CD4-positive, alpha-beta T cell treated with Interferon alpha-2 for 1 hour (primary cell): Measurements from ENCODE around the gene OXA1L.
"Not testable (repeated sequence)": the region's sequence is repeated elsewhere in the genome, so short reads cannot be mapped to it uniquely, and the experiment has no call there.

Experiments used
- DNase-seq, 2 donors: peaks; one replicate each; pipeline ENCODE4 v3.0.0-alpha.2; 2020 to 2022

OXA1L gene

GRCh38 chr14:22766457-22767322 lies at the start of gene OXA1L:
Gene OXA1L, plus strand, starts transcription at chr14:22766688. Its CDS starts 14 bp downstream, at chr14:22766702.
- peak; percentile 97 to 98 for DNase-seq

- no peak for DNase-seq
These were observed 48.4 kb upstream of the OXA1L start for GRCh38 chr14:22718091-22718490.

DNA sequence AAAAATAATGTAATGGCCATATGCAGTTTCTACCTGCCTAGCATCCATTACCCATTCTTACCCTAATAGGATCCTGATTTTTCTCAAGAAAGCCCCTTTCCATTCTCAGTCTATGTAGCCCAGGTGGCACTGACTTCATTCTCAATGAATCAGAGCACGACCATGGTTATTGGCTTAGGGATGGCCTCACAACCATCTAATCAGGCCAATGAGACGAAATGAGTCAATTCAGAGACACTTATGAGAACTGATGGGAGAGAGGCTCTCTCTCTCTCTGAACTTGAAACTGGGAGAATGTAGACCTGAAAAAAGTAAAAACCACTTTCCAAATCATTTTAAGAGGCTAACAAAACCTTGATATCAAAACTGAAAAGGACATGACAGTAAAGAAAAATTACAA lies 45.3 kb upstream of the OXA1L start:
- no peak for DNase-seq

- no peak for DNase-seq
These were observed 42.7 kb upstream of the OXA1L start for GRCh38 chr14:22723815-22724214.

DNA sequence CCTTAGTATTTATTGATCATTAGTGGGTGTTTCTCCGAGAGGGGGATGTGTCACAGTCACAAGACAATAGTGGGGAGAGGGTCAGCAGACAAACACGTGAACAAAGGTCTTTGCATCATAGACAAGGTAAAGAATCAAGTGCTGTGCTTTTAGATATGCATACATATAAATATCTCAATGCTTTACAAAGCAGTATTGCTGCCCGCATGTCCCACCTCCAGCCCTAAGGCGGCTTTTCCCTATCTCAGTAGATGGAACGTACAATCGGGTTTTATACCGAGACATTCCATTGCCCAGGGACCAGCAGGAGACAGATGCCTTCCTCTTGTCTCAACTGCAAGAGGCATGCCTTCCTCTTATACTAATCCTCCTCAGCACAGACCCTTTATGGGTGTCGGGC lies 41.6 kb upstream of the OXA1L start:
- DNase-seq: not testable (repeated sequence)

GRCh38 chr14:22725374-22725773 lies 41.1 kb upstream of the OXA1L start:
- not testable (repeated sequence) for DNase-seq

DNA sequence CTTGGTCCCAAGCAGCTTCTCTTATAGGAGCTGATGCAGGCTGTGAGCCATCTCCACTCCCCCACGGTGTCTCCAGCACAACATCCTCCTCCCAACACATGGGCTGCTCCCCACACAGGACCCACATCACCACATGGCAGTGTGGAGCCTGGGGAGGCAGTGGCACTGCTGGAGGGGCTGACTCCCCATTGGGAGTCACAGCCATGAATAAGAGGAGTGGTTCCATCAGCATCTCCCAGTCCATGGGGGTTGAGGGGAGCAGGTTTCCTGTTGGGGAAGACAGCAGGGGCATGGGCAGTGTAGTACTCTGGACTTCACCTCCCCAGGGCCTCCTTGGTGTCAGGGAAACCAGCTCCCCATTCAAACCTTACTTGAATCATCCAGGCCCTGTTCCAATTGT lies 40.5 kb upstream of the OXA1L start:
- no peak for DNase-seq

DNA sequence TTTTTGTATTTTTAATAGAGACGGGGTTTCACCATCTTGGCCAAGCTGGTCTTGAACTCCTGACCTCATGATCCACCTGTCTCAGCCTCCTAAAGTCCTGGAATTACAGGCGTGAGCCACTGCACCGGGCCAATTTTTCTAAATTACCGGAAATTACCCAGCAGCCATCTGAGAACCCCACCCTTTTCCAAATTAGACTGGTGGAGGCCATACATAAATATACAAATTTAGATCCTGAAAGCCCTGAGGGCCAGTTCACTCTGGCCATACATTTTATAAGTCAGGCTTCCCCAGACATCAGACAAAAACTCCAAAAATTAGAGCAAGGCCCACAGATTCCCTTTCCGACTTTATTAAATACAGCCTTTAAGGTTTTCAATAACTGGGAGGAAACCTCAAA lies 34.4 kb upstream of the OXA1L start:
- DNase-seq: not testable (repeated sequence)

DNA sequence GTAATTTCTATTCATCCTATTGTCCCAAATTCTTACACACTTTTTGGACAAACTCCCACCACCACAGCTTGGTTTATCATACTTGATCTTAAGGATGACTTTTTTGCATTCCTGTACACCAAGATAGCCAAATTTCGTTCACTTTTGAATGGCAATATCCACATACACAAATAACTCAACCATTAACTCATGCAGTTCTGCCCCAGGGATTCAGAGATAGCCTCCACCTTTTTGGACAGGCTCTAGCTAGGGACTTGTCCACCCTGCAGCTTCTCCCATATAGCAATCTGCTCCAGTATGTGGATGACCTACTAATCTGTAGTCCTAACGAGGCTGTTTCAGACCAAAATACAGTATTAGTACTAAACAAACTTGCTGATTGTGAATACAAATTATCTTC lies 32.7 kb upstream of the OXA1L start:
- DNase-seq: no peak

DNA sequence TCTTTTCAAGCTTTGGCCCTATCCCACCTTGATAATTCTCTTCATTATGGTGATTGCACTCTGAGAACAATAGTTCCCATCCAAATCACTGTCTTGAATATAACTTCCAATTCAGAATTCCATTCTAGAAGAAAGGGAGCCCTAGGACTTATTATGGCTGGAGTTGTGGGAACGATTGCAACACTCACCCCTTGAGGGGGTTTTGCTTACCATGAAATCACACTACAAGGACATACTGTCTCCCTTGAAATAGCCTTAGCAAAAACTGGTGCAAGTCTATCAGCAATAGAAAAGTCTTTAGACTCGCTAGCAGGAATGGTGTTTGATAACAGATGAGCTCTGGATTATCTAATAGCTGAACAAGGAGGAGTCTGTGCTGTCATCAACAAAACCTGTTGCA lies 31.4 kb upstream of the OXA1L start:
- DNase-seq: no peak

DNA sequence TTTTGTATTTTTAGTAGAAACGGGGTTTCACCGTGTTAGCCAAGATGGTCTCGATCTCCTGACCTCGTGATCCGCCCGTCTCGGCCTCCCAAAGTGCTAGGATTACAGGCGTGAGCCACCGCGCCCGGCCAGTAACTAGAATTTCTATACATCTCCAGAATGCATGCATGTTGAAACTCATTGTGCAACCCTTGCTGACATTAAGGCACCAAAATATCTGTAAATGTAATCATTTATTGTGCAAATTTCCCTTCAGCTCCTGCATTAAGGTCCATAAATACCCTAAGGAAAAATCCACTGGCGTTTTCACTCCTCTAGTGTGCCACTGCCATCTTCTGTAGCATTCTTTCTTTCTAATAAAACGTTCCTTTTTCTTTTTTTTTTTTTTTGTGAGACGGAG lies 30.1 kb upstream of the OXA1L start:
- DNase-seq: not testable (repeated sequence)

DNA sequence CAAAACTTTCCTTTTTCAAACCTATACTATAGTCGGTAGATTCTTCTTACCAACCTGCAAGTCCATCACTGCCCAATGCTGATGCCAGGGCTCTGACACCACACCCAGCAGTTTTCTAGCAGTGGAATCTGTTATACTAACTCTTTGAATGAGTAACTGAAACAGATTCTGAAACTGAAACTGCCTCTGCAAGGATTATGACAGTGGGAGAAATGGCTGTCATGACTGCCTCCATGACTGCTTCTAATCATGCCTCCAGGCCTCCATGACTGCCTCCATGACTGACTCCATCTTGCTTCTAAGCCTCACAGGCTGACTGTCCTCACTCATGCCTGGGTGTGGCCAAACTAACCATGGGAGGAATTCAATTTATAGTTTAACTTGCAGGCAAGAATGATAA lies 29.4 kb upstream of the OXA1L start:
- DNase-seq: no peak

DNA sequence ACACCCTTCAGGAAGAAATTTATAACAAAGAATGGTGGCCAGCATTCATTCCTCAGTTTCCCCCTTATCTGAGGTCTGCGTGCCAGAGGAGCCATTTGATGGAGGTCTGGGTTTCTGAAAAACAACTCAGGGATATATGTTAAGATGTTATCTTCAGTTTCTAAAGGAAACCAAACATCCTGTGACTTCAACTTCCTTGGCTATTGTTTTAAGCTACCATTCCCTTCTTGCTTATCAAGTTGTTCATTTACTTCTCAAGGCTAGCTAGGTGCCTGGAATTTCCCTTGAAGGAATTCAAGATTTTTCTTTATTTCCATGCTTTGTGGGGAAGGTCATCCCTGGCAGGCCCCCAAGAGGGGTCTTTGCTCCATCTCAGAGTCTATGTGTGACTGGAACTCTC lies 27.1 kb upstream of the OXA1L start:
- no peak for DNase-seq

DNA sequence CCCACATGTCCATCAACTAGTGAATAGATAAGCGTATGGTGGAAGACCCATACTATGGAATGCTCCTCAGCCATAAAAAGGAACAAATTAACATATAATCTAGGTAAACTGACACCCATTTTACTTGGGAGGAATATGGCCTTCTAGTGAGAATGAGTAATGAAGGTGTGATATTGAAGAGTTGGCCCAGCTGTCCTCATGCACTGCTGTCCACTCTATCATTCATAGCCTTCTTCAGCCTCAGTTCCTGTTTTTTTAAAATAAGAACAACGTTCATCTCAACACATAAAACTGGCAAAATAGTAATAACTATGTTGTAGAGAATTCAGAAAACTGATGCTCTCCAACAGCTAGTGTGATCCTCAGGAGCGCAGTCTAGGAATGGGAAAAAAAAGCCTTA lies 26.5 kb upstream of the OXA1L start:
- no peak for DNase-seq

DNA sequence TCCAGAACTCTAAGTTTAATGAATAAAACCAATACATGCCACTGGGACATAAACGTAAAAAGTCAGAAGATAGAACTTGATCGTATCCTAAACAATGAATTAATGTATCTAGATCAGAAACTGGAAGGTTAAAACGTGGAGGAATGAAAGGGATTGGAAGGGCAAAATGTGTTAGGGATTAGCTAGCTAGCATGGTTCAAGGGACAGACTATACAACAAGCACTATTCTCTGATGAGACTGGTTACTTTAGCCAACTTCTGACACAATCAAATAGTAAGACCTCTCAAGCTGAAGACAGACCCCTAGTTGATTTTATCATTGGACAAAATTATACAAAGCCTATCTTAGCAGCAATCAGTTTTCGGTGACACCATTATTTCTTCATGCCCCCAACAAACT lies 18.7 kb upstream of the OXA1L start:
- no peak for DNase-seq

GRCh38 chr14:22748206-22748605 lies 18.3 kb upstream of the OXA1L start:
- DNase-seq: no peak

DNA sequence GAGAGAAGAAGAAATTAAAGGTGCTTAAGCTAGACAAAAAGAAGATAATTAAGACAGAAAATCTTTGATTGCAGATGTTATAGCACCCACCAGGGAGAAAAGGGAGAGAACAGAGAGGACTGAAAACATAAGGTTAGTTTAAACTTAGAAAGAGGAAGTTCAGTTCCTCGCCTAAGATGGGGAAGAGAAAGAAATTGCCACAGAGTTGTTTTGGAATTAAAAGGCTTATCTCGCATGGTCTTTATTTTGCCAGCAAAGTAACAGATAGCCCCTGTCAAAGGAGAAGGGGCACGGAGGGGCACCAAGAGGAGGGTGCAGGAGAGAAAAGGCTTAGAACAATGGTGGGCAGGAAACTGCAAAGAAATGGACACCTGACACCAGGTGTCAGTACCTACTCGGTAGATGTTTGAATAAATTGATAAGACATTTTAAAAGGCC lies 17.8 kb upstream of the OXA1L start:
- no peak for DNase-seq

DNA sequence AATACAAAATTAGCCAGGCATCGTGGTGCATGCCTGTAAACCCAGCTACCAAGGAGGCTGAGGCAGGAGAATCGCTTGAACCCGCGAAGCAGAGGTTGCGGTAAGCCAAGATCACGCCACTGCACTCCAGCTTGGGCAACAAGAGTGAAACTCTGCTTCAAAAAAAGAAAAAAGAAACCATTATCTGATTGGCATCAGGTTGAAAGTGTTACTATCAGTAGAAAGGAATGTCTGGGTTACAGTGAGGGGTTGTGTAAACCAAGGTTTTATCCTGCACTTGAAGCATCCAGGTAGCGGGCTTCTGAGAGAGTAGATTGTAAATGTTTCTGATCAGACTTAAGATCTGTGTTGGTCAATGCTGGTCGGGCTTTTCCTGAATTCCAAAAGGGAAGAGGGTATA lies 14.1 kb upstream of the OXA1L start:
- DNase-seq: no peak

- no peak for DNase-seq
These were observed 12.9 kb upstream of the OXA1L start for GRCh38 chr14:22753586-22753985.

DNA sequence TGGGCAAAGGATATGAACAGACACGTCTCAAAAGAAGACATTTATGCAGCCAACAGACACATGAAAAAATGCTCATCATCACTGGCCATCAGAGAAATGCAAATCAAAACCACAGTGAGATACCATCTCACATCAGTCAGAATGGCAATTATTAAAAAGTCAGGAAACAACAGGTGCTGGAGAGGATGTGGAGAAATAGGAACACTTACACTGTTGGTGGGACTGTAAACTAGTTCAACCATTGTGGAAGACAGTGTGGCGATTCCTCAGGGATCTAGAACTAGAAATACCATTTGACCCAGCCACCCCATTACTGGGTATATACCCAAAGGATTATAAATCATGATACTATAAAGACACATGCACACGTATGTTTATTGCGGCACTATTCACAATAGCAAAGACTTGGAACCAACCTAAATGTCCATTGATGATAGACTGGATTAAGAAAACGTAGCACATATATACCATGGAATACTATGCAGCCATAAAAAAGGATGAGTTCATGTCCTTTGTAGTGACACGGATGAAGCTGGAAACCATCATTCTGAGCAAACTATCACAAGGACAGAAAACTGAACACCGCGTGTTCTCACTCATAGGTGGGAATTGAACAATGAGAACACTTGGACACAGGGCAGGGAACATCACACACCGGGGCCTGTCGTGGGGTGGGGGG lies 8.4 kb upstream of the OXA1L start:
- DNase-seq: not testable (repeated sequence)

GRCh38 chr14:22761734-22762133 lies 4.8 kb upstream of the OXA1L start:
- no peak for DNase-seq

DNA sequence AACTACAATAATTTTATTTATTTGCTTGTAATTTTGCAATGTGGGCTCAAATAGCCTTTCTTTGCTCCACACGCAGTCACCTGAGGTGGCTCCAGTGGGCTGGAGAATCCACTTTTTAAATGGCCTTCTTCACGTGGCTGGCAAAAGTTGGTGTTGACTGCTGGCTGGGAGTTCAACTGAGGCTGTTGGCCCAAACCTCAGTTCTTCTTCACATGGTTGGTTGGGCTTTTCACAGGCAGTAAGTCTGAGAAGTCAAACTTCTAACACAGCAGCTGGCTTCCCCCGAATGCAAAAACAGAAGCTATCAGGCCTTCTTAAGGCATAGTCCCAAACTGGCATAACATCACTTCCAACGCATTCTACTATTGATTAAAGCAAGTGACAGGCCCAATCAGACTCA lies 2.1 kb upstream of the OXA1L start:
- DNase-seq: no peak

DNA sequence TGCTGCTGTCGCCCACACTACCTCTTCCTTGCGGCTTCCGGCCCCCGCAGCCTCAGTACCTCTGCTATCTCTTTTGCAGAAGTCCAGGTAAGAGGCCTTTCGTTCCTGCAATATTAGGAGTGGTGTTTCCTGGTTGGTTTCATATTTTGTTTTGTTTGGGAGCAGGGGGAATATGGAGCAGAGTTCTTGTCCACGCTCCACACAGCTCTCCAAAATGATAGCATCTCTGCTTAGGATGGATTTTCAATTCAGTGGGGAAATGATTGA lies 768 bp downstream of the OXA1L start:
- no peak for DNase-seq

DNA sequence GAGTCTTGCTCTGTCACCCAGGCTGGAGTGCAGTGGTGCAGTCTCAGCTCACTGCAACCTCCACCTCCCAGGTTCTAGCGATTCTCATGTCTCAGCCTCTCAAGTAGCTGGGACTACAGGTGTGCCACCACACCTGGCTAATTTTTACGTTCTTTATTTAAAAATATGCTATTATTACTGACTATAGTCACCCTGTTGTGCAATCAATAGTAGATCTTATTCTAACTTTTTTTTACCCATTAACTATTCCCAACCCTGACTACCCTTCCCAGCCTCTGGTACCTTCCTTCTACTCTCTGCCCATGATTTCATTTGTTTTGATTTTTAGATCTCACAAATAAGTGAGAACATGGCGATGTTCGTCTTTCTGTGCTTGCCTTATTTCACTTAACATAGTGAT lies 2.5 kb downstream of the OXA1L start:
- no peak for DNase-seq

- DNase-seq: no peak
These were observed 2.9 kb downstream of the OXA1L start for GRCh38 chr14:22769369-22769768.
